Cardiac muscle cell (in vitro differentiated cells and primary cell): ENCODE results near the gene DNAJB12. TPM values are rescaled to one million over a fixed set of nuclear protein-coding genes. Genes with fewer than 3 reads are reported as not detected.

Experiments
- DNase-seq, 2 donors: peaks; one replicate each; pipeline versions ENCODE4 v3.0.0 to v3.0.0-alpha.2; 2010 to 2017; ENCODE audit warnings: low read depth in 1 of 2, low spot score in 1 of 2
- H3K27ac ChIP-seq: fragments of 200-600 bp; sonication (generic); 2 replicates; pipeline ENCODE4 v1.5.1; 2016
- H3K27me3 ChIP-seq: fragments of 200-600 bp; sonication (generic); 2 replicates; pipeline ENCODE4 v1.6.0; 2016; ENCODE audit warnings: control low read depth
- H3K36me3 ChIP-seq: fragments of 200-600 bp; sonication (generic); 2 replicates; pipeline ENCODE4 v1.5.1; 2016; ENCODE audit warnings: control low read depth
- H3K4me1 ChIP-seq: fragments of 200-600 bp; sonication (generic); 2 replicates; pipeline ENCODE4 v1.8.1; 2017; ENCODE audit warnings: low read depth, mild to moderate bottlenecking, mixed run types
- H3K4me3 ChIP-seq: fragments of 200-600 bp; sonication (generic); 2 replicates; pipeline ENCODE4 v1.5.1; 2016; ENCODE audit warnings: mild to moderate bottlenecking
- H3K9me3 ChIP-seq: fragments of 200-600 bp; sonication (generic); 2 replicates; pipeline ENCODE4 v1.5.1; 2017; ENCODE audit warnings: low read depth, mild to moderate bottlenecking, control low read depth
- CTCF ChIP-seq: IDR thresholded peaks from 2 replicates; pipeline ENCODE4 v1.5.1; 2012; ENCODE audit warnings: low read depth, mild to moderate bottlenecking, low read length
- polyA plus RNA-seq: library from polyadenylated mRNA; unstranded; fragments of >200 nt; fragmentation: Nextera tagmentation; extraction: Ambion mirVana; gene quantifications from 2 replicates; pipeline ENCODE4 v1.2.1, GENCODE V29; 2016
- total RNA-seq: library from RNA; depleted of rRNA; stranded (reverse); fragments of >200 nt; gene quantifications from 2 replicates; pipeline ENCODE4 v1.2.3, GENCODE V29; 2016

DNAJB12 gene
- total and polyA plus RNA-seq, 2 experiments from 2014 or later: 23.8 to 32.0 TPM

- Histone ChIP-seq H3K9me3 (no peaks in the 10 kb centered on the region), H3K27me3 (no peaks in the 10 kb centered on the region), H3K27ac (no peak overlapping the region), H3K4me1 (no peaks in the 10 kb centered on the region), H3K36me3 (no peaks in the 10 kb centered on the region), H3K4me3 (no peak overlapping the region)
- DNase-seq: no peak
- TF ChIP-seq CTCF: no peak
These were observed 62.5 kb downstream of the DNAJB12 start for GRCh38 chr10:72292223-72292691.

GRCh38 chr10:72291019-72291532, 63.6 kb downstream of the DNAJB12 start:
- Histone ChIP-seq H3K4me3 (no peak overlapping the region), H3K27me3 (no peaks in the 10 kb centered on the region), H3K4me1 (no peaks in the 10 kb centered on the region), H3K36me3 (no peaks in the 10 kb centered on the region), H3K27ac (no peak overlapping the region), H3K9me3 (no peaks in the 10 kb centered on the region)
- no peak for TF ChIP-seq CTCF
- DNase-seq: no peak

- Histone ChIP-seq H3K4me3 (no peak overlapping the region), H3K27me3 (no peaks in the 10 kb centered on the region), H3K36me3 (no peaks in the 10 kb centered on the region), H3K4me1 (no peaks in the 10 kb centered on the region), H3K27ac (no peak overlapping the region), H3K9me3 (no peaks in the 10 kb centered on the region)
- DNase-seq: no peak
- TF ChIP-seq CTCF: no peak
These were observed 68.7 kb downstream of the DNAJB12 start for GRCh38 chr10:72285972-72286521.

GRCh38 chr10:72283131-72283530, 71.6 kb downstream of the DNAJB12 start:
- Histone ChIP-seq H3K4me3 (no peak overlapping the region), H3K36me3 (no peaks in the 10 kb centered on the region), H3K4me1 (no peaks in the 10 kb centered on the region), H3K27ac (no peak overlapping the region), H3K9me3 (no peaks in the 10 kb centered on the region), H3K27me3 (no peaks in the 10 kb centered on the region)
- DNase-seq: no peak
- TF ChIP-seq CTCF: no peak

Other genes starting within 250 kb of the DNAJB12 start
- 92.2 and 103 TPM in 2 replicates for gene ANAPC16, start 138.9 kb downstream of the DNAJB12 start, total RNA-seq
- 242 and 283 TPM in 2 replicates for gene ANAPC16, start 138.9 kb downstream of the DNAJB12 start, polyA plus RNA-seq
- 41.3 and 47.9 TPM in 2 replicates for gene ASCC1, start 138.6 kb downstream of the DNAJB12 start, total RNA-seq
- gene ASCC1, start 138.6 kb downstream of the DNAJB12 start, polyA plus RNA-seq: 58.4 and 61.0 TPM in 2 replicates
- 213 and 227 TPM in 2 replicates for gene DDIT4, start 81.0 kb downstream of the DNAJB12 start, total RNA-seq
- gene DDIT4, start 81.0 kb downstream of the DNAJB12 start, polyA plus RNA-seq: 210 and 276 TPM in 2 replicates